NCI-H2081 (cell line): ENCODE results near the gene LANCL3.

ENCODE experiments used
- DNase-seq, 2 experiments: peaks; one replicate each; lab custom pipeline; 2025; lab: John Stamatoyannopoulos, UW

LANCL3 gene

GRCh38 chrX:37684426-37684825 is 113.0 kb downstream of the LANCL3 start:
- no peak for DNase-seq

GRCh38 chrX:37684973-37685372 is 113.5 kb downstream of the LANCL3 start:
- DNase-seq, result no peak

GRCh38 chrX:37685381-37686359 is 114.2 kb downstream of the LANCL3 start, which contains the start of gene XK:
XK (plus strand) TSS chrX:37685791; CDS start chrX:37685962, 171 bp downstream.
- peak; percentile 54 to 67 for DNase-seq

- DNase-seq, result no peak
These were observed 115.0 kb downstream of the LANCL3 start for GRCh38 chrX:37686369-37686995.

GRCh38 chrX:37686996-37687395 is 115.5 kb downstream of the LANCL3 start:
- no peak for DNase-seq

GRCh38 chrX:37690119-37690518 is 118.7 kb downstream of the LANCL3 start:
- no peak for DNase-seq

GRCh38 chrX:37692918-37693317 is 121.5 kb downstream of the LANCL3 start:
- DNase-seq, result no peak

- DNase-seq, result peak in 1 of 2 experiments; percentile 67
These were observed 125.8 kb downstream of the LANCL3 start for GRCh38 chrX:37697169-37697760.

- DNase-seq, result peak in 1 of 2 experiments; percentile 15
These were observed 130.1 kb downstream of the LANCL3 start for GRCh38 chrX:37701588-37701987.

GRCh38 chrX:37711991-37712390 is 140.5 kb downstream of the LANCL3 start:
- DNase-seq, result no peak

- no peak for DNase-seq
These were observed 141.0 kb downstream of the LANCL3 start for GRCh38 chrX:37712458-37712857.

- DNase-seq, result no peak
These were observed 143.0 kb downstream of the LANCL3 start for GRCh38 chrX:37714479-37714878.

- no peak for DNase-seq
These were observed 145.1 kb downstream of the LANCL3 start for GRCh38 chrX:37716602-37717001.

GRCh38 chrX:37717708-37718107 is 146.2 kb downstream of the LANCL3 start:
- DNase-seq, result no peak

GRCh38 chrX:37722595-37722994 is 151.1 kb downstream of the LANCL3 start:
- DNase-seq, result no peak

GRCh38 chrX:37726346-37726745 is 154.9 kb downstream of the LANCL3 start:
- DNase-seq, result no peak
